Fibroblast of lung (primary cell): ENCODE data around the gene CDYL. TPM values are rescaled to one million over a fixed set of nuclear protein-coding genes. Genes with fewer than 3 reads are reported as not detected.

Experiments used
- DNase-seq, 2 donors: peaks; one replicate each; pipeline versions ENCODE4 v3.0.0 to v3.0.0-alpha.2; 2010; ENCODE audit warnings: low read depth in 2 of 2
- H2AFZ ChIP-seq: 2 replicates; pipeline ENCODE4 v1.5.1; 2012; ENCODE audit warnings: low read length, control low read depth, inconsistent platforms
- H3K27ac ChIP-seq: 2 replicates; pipeline ENCODE4 v1.5.1; 2011; ENCODE audit warnings: low read length, control low read depth; ENCODE audit not compliant: insufficient read depth
- H3K27me3 ChIP-seq: 2 replicates; pipeline ENCODE4 v1.5.1; 2011; ENCODE audit warnings: mild to moderate bottlenecking, low read length; ENCODE audit not compliant: control insufficient read depth, insufficient read depth
- H3K36me3 ChIP-seq: 2 replicates; pipeline ENCODE4 v1.5.1; 2011; ENCODE audit warnings: low read length; ENCODE audit not compliant: control insufficient read depth, insufficient read depth
- H3K4me1 ChIP-seq: 2 replicates; pipeline ENCODE4 v1.5.1; 2011; ENCODE audit warnings: low read length; ENCODE audit not compliant: control insufficient read depth, insufficient read depth; ENCODE audit errors: extremely low read depth
- H3K4me2 ChIP-seq: 2 replicates; pipeline ENCODE4 v1.5.1; 2011; ENCODE audit warnings: low read length, control low read depth; ENCODE audit not compliant: insufficient read depth; ENCODE audit errors: extremely low read depth
- H3K4me3 ChIP-seq, 4 experiments: fragments of 200-600 bp in 1 of 4; sonication (generic) in 1 of 4; replicated peaks in 1 of 4; 2 replicates each; pipeline ENCODE4 v1.5.1; 2011 to 2016; ENCODE audit warnings: low read length in 4 of 4, low read depth in 3 of 4, mild to moderate bottlenecking in 3 of 4, control low read depth in 2 of 4, inconsistent platforms in 1 of 4, mixed read lengths in 1 of 4; ENCODE audit not compliant: insufficient read depth in 1 of 4; ENCODE audit errors: control extremely low read depth in 1 of 4
- H3K79me2 ChIP-seq: 2 replicates; pipeline ENCODE4 v1.5.1; 2012; ENCODE audit warnings: mild to moderate bottlenecking, low read length, inconsistent platforms; ENCODE audit not compliant: control insufficient read depth, insufficient read depth
- H3K9ac ChIP-seq: 2 replicates; pipeline ENCODE4 v1.5.1; 2011; ENCODE audit warnings: mild to moderate bottlenecking, low read length, control low read depth; ENCODE audit not compliant: insufficient read depth
- H3K9me3 ChIP-seq: 2 replicates; pipeline ENCODE4 v1.5.1; 2012; ENCODE audit warnings: low read depth, low read length; ENCODE audit not compliant: control insufficient read depth, insufficient read depth
- H4K20me1 ChIP-seq: 2 replicates; pipeline ENCODE4 v1.5.1; 2011; ENCODE audit warnings: low read length; ENCODE audit not compliant: control insufficient read depth, insufficient read depth; ENCODE audit errors: extremely low read depth
- CTCF ChIP-seq, 2 donors: IDR thresholded peaks in 1 of 2; conservative IDR thresholded peaks in 1 of 2; 1 replicate in 1 of 2; 2 replicates in 1 of 2; pipeline ENCODE4 v1.5.1; 2011 to 2012; ENCODE audit warnings: low read length in 2 of 2, control low read depth in 1 of 2, inconsistent platforms in 1 of 2, low read depth in 1 of 2, mild to moderate bottlenecking in 1 of 2
- EZH2 ChIP-seq: IDR thresholded peaks from 2 replicates; pipeline ENCODE4 v1.5.1; 2012; ENCODE audit warnings: low read length, control low read depth, mild to moderate bottlenecking; ENCODE audit errors: missing control alignments
- polyA plus RNA-seq, 2 donors: library from polyadenylated mRNA; depleted of rRNA in 1 of 2; stranded (reverse) in 1 of 2; unstranded in 1 of 2; fragments of >200 nt; gene quantifications; 2 replicates each; pipeline ENCODE4 v1.2.1, GENCODE V29; 2011 to 2012; ENCODE audit warnings: missing spikeins in 1 of 2
- total RNA-seq: library from RNA; depleted of rRNA; stranded (reverse); fragments of >200 nt; gene quantifications from 2 replicates; pipeline ENCODE4 v1.2.1, GENCODE V29; 2014

Gene CDYL
- total and polyA plus RNA-seq, 2 donors (not counting 1 experiment from before 2014, with no cell fraction given), result 20.6 to 24.9 TPM

- H3K4me3 ChIP-seq, result no peak overlapping the region
- H4K20me1 ChIP-seq, result no peaks in the 10 kb centered on the region
- no peaks in the 10 kb centered on the region for H3K79me2 ChIP-seq
- H3K36me3 ChIP-seq, result no peaks in the 10 kb centered on the region
- TF ChIP-seq CTCF (conservative IDR thresholded peaks at IDR 0.05 in 1 of 2, IDR thresholded peaks at IDR 0.05 in 1 of 2; ENCODE audit: low read depth in 1 of 2, low read length in 2 of 2), result no peak
- peaks cover 2% of the 10 kb centered on the region for H3K4me1 ChIP-seq
- DNase-seq, result peak in 1 of 2 donors; percentile 20
- no peak overlapping the region for H3K4me2 ChIP-seq
- H3K9me3 ChIP-seq, result no peaks in the 10 kb centered on the region
- H3K27me3 ChIP-seq, result no peaks in the 10 kb centered on the region
- H2AFZ ChIP-seq, result no peak overlapping the region
- no peak overlapping the region for H3K9ac ChIP-seq
- H3K27ac ChIP-seq, result no peak overlapping the region
Measured at GRCh38 chr6:4967301-4968030, 191.3 kb downstream of the CDYL start.

- Histone ChIP-seq H3K27ac (no peak overlapping the region), H3K27me3 (no peaks in the 10 kb centered on the region), H3K4me2 (no peak overlapping the region), H4K20me1 (no peaks in the 10 kb centered on the region), H3K4me1 (peaks cover 2% of the 10 kb centered on the region), H3K79me2 (no peaks in the 10 kb centered on the region), H3K9ac (no peak overlapping the region), H3K36me3 (no peaks in the 10 kb centered on the region), H3K9me3 (no peaks in the 10 kb centered on the region), H3K4me3 (no peak overlapping the region), H2AFZ (no peak overlapping the region)
- TF ChIP-seq EZH2, result no peak
- TF ChIP-seq CTCF (conservative IDR thresholded peaks at IDR 0.05 in 1 of 2, IDR thresholded peaks at IDR 0.05 in 1 of 2; ENCODE audit: low read depth in 1 of 2, low read length in 2 of 2), result no peak
- no peak for DNase-seq
Measured at GRCh38 chr6:4969609-4970285, 193.5 kb downstream of the CDYL start.

GRCh38 chr6:4970739-4971395 lies 194.7 kb downstream of the CDYL start:
- Histone ChIP-seq H2AFZ (peak overlapping the region; percentile 22), H4K20me1 (no peaks in the 10 kb centered on the region), H3K36me3 (no peaks in the 10 kb centered on the region), H3K9ac (no peak overlapping the region), H3K9me3 (no peaks in the 10 kb centered on the region), H3K27me3 (no peaks in the 10 kb centered on the region), H3K4me2 (peak overlapping the region; percentile 3), H3K79me2 (no peaks in the 10 kb centered on the region), H3K4me3 (no peak overlapping the region), H3K27ac (no peak overlapping the region), H3K4me1 (peaks cover 2% of the 10 kb centered on the region)
- no peak for TF ChIP-seq EZH2
- no peak for DNase-seq
